B cell (primary cell): ENCODE data around the gene SERBP1. TPM values are rescaled to one million over a fixed set of nuclear protein-coding genes. Genes with fewer than 3 reads are reported as not detected.
"Not testable (repeated sequence)": the region's sequence is repeated elsewhere in the genome, so short reads cannot be mapped to it uniquely, and the experiment has no call there.

Experiments
- ATAC-seq: fragments of 200-7000 bp; cut with Tn5 transposase; one replicate; pipeline ENCODE4 v1.10.0; 2021; ENCODE audit warnings: low read depth, mild to moderate bottlenecking, moderate number of reproducible peaks, moderate library complexity
- CTCF ChIA-PET: fragments of 350-600 bp; sonication (Branson Sonifier 250); formaldehyde crosslinking; loops from one replicate; lab custom pipeline; 2021; ENCODE audit warnings: antibody characterized with exemption, inconsistent platforms; lab: Charles Lee
- POLR2A ChIA-PET: fragments of 350-600 bp; sonication (Branson Sonifier 250); formaldehyde crosslinking; loops from one replicate; lab custom pipeline; 2021; ENCODE audit warnings: antibody characterized with exemption; lab: Charles Lee
- DNase-seq: peaks from one replicate; pipeline ENCODE4 v3.0.0; 2013
- H2AFZ ChIP-seq: 2 replicates; pipeline ENCODE4 v1.6.1; 2012; ENCODE audit warnings: mild to moderate bottlenecking, low read depth, low read length; ENCODE audit not compliant: insufficient read depth, poor library complexity, severe bottlenecking
- H3K27ac ChIP-seq, 2 donors: 1 replicate in 1 of 2; 2 replicates in 1 of 2; pipeline ENCODE4 v1.5.1; 2012 to 2013; ENCODE audit warnings: low read length in 2 of 2, mild to moderate bottlenecking in 2 of 2, moderate library complexity in 1 of 2
- H3K27me3 ChIP-seq, 4 experiments: fragments of 200-600 bp in 1 of 4; sonication (generic) in 1 of 4; replicated peaks in 1 of 4; 1 replicate in 2 of 4; 2 replicates in 2 of 4; pipeline versions ENCODE4 v1.6.1 to v1.7.0; 2013 to 2016; ENCODE audit warnings: low read length in 3 of 4, mild to moderate bottlenecking in 2 of 4, mixed read lengths in 1 of 4, moderate library complexity in 1 of 4; ENCODE audit not compliant: insufficient read depth in 4 of 4, control insufficient read depth in 3 of 4; ENCODE audit errors: control extremely low read depth in 1 of 4
- H3K36me3 ChIP-seq, 2 experiments: replicated peaks in 1 of 2; 1 replicate in 1 of 2; 2 replicates in 1 of 2; pipeline versions ENCODE4 v1.6.1 to v1.7.1; 2013; ENCODE audit warnings: low read length in 1 of 2; ENCODE audit not compliant: insufficient read depth in 2 of 2, control insufficient read depth in 1 of 2; ENCODE audit errors: control extremely low read depth in 1 of 2, extremely low read depth in 1 of 2
- H3K4me1 ChIP-seq, 2 donors: fragments of 200-600 bp in 1 of 2; sonication (generic) in 1 of 2; 1 replicate in 1 of 2; 2 replicates in 1 of 2; pipeline versions ENCODE4 v1.5.1 to v1.6.1; 2013 to 2017; ENCODE audit warnings: low read length in 2 of 2; ENCODE audit not compliant: control insufficient read depth in 2 of 2, insufficient read depth in 2 of 2
- H3K4me2 ChIP-seq: replicated peaks from 2 replicates; pipeline ENCODE3; 2012; ENCODE audit warnings: mild to moderate bottlenecking, low read depth, low read length; ENCODE audit not compliant: poor library complexity, severe bottlenecking
- H3K4me3 ChIP-seq, 5 experiments: fragments of 200-600 bp in 1 of 5; sonication (generic) in 1 of 5; 1 replicate in 3 of 5; 2 replicates in 2 of 5; pipeline versions ENCODE4 v1.5.1 to v1.7.0; 2011 to 2016; ENCODE audit warnings: low read length in 4 of 5, mild to moderate bottlenecking in 4 of 5, low read depth in 2 of 5, control low read depth in 1 of 5, moderate library complexity in 1 of 5; ENCODE audit not compliant: insufficient read depth in 1 of 5; ENCODE audit errors: control extremely low read depth in 1 of 5, extremely low read depth in 1 of 5
- H3K79me2 ChIP-seq: fragments of 200-600 bp; sonication (generic); one replicate; pipeline ENCODE4 v1.6.0; 2016; ENCODE audit warnings: low read length; ENCODE audit not compliant: control insufficient read depth, insufficient read depth
- H3K9ac ChIP-seq: fragments of 200-600 bp; sonication (generic); 2 replicates; pipeline ENCODE4 v1.6.1; 2017; ENCODE audit warnings: mild to moderate bottlenecking, low read length, moderate library complexity
- H3K9me3 ChIP-seq, 3 donors: one replicate each; pipeline versions ENCODE4 v1.6.1 to v1.7.1; 2013; ENCODE audit warnings: low read length in 2 of 3; ENCODE audit not compliant: control insufficient read depth in 2 of 3, insufficient read depth in 1 of 3; ENCODE audit errors: control extremely low read depth in 1 of 3
- H4K20me1 ChIP-seq: 2 replicates; pipeline ENCODE4 v1.6.0; 2012; ENCODE audit warnings: mild to moderate bottlenecking, low read length; ENCODE audit not compliant: insufficient read depth, control insufficient read depth, poor library complexity, severe bottlenecking
- H3K27ac Mint-ChIP-seq: one replicate; pipeline ENCODE4 v1.8.0; 2021; ENCODE audit warnings: mixed read lengths
- H3K27me3 Mint-ChIP-seq: one replicate; pipeline ENCODE4 v1.8.0; 2021; ENCODE audit warnings: mixed read lengths
- H3K4me1 Mint-ChIP-seq: one replicate; pipeline ENCODE4 v1.8.0; 2021; ENCODE audit warnings: mixed read lengths
- H3K4me3 Mint-ChIP-seq: one replicate; pipeline ENCODE4 v1.8.0; 2021; ENCODE audit warnings: mixed read lengths
- H3K9me3 Mint-ChIP-seq: one replicate; pipeline ENCODE4 v1.8.0; 2022; ENCODE audit warnings: mixed read lengths; ENCODE audit not compliant: insufficient read depth
- EZH2 ChIP-seq: IDR thresholded peaks from 2 replicates; pipeline ENCODE4 v1.6.1; 2012; ENCODE audit warnings: borderline replicate concordance, low read depth, mild to moderate bottlenecking, moderate library complexity, low read length; ENCODE audit not compliant: insufficient read depth, poor library complexity, severe bottlenecking
- WGBS: methylation state at CpG from one replicate; pipeline ENCODE4 v1.1.5; 2013; ENCODE audit warnings: missing lambda C conversion rate; ENCODE audit not compliant: insufficient coverage; 5-methylcytosine and 5-hydroxymethylcytosine counted together
- intact Hi-C: fragments of 100-400 bp; cut with micrococcal nuclease; formaldehyde crosslinking; loops from one replicate; pipeline ENCODE4 v1.10.0; 2022
- polyA plus RNA-seq: library from polyadenylated mRNA; depleted of rRNA; stranded (reverse); fragments of >200 nt; gene quantifications from 2 replicates; pipeline ENCODE4 v1.2.3, GENCODE V29; 2012
- total RNA-seq, 2 donors: library from RNA; stranded (reverse); fragments of 120-200 nt in 1 of 2; gene quantifications; 1 replicate in 1 of 2; 2 replicates in 1 of 2; pipeline versions ENCODE4 v1.2.3 to v1.2.4, GENCODE V29; 2013 to 2022
- TF ChIP-seq, protein P1 (sequence below): fragments of 200-600 bp; IDR thresholded peaks from one replicate; pipeline ENCODE4 v1.8.0; 2022; ENCODE audit warnings: antibody characterized with exemption, mild to moderate bottlenecking

The SERBP1 gene
- total and polyA plus RNA-seq, 2 donors (not counting 1 experiment from before 2014, with no cell fraction given) = 21.0 to 142 TPM

DNA sequence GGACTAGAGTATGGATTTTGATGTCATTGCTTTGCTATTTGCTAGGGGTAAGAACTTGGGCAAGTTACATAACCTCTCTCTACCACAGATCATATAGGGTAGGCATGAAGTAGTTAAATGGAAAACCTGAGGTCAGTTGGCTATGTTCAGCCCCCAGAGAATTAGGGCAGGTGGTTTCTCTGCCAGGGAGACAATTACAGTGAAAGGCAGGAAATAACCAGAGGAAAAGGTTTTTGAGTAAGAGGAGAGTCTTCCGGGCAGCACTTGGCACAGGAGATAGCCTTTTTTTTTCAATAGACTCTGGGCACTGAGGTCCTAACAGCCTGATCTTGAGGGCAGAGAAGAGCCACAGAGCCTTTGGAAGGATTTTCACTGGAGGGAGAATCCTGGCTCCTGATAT lies 16.7 kb upstream of the SERBP1 start:
- H3K9me3 ChIP-seq = no peaks in the 10 kb centered on the region
- ChIA-PET CTCF (no interaction called here), POLR2A (no interaction called here)
- ATAC-seq (no peak), DNase-seq (no peak)
- H3K27me3 Mint-ChIP-seq = peaks cover 7% of the 10 kb centered on the region
- WGBS = 0% methylated on average over 1 of the region's 1 CpG
- no peaks in the 10 kb centered on the region for H3K79me2 ChIP-seq
- no peaks in the 10 kb centered on the region for H3K27me3 ChIP-seq
- no peaks in the 10 kb centered on the region for H4K20me1 ChIP-seq
- H3K4me3 Mint-ChIP-seq = no peak overlapping the region
- no peak overlapping the region for H3K27ac Mint-ChIP-seq
- H3K4me2 ChIP-seq = no peak overlapping the region
- TF ChIP-seq, protein P1, sequence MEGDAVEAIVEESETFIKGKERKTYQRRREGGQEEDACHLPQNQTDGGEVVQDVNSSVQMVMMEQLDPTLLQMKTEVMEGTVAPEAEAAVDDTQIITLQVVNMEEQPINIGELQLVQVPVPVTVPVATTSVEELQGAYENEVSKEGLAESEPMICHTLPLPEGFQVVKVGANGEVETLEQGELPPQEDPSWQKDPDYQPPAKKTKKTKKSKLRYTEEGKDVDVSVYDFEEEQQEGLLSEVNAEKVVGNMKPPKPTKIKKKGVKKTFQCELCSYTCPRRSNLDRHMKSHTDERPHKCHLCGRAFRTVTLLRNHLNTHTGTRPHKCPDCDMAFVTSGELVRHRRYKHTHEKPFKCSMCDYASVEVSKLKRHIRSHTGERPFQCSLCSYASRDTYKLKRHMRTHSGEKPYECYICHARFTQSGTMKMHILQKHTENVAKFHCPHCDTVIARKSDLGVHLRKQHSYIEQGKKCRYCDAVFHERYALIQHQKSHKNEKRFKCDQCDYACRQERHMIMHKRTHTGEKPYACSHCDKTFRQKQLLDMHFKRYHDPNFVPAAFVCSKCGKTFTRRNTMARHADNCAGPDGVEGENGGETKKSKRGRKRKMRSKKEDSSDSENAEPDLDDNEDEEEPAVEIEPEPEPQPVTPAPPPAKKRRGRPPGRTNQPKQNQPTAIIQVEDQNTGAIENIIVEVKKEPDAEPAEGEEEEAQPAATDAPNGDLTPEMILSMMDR = no peak
- TF ChIP-seq EZH2 = no peak
- H2AFZ ChIP-seq = no peak overlapping the region
- H3K9ac ChIP-seq = no peak overlapping the region
- H3K4me1 ChIP-seq = no peaks in the 10 kb centered on the region
- no peak overlapping the region for H3K4me3 ChIP-seq
- no peaks in the 10 kb centered on the region for H3K36me3 ChIP-seq
- H3K27ac ChIP-seq = no peak overlapping the region
- H3K9me3 Mint-ChIP-seq = no peaks in the 10 kb centered on the region
- intact Hi-C loops = no loop called here
- H3K4me1 Mint-ChIP-seq = peaks cover 7% of the 10 kb centered on the region

DNA sequence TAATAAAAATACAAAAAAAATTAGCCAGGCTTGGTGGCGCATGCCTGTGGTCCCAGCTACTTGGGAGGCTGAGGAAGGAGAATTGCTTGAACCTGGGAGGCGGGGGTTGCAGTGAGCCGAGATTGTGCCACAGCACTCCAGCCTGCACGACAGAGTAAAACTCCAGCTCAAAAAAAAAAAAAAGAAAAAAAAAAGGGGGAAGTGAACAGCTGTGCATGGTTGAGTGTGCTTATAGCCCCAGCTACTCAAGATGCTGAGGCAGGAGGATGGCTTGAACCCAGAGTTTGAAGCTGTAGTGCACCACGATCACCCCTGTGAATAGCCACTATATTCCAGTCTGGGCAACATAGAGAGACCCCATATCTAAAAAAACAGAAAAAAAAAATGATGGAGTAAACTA lies 15.8 kb upstream of the SERBP1 start:
- H3K9me3 Mint-ChIP-seq, POLR2A ChIA-PET, H3K4me1 ChIP-seq, H3K27ac Mint-ChIP-seq, H3K4me3 ChIP-seq, H3K4me3 Mint-ChIP-seq, H3K4me1 Mint-ChIP-seq, H2AFZ ChIP-seq, H3K36me3 ChIP-seq, H3K27ac ChIP-seq, H3K27me3 ChIP-seq, intact Hi-C loops, H4K20me1 ChIP-seq, H3K9me3 ChIP-seq, H3K27me3 Mint-ChIP-seq, H3K4me2 ChIP-seq, H3K9ac ChIP-seq, H3K79me2 ChIP-seq: not testable (repeated sequence)
- ATAC-seq = peak; percentile 31
- DNase-seq = peak; percentile 30
- CTCF ChIA-PET = interaction anchor here (0.6 to 1.1 kb wide), 2 partner anchors 113 to 232 kb away, joined by 3 read pairs; no protein-coding TSS in a partner anchor
- 60% methylated on average over 3 of the region's 5 CpGs for WGBS
